Measurements from ENCODE around the gene TMEM69. TPM values are rescaled to one million over a fixed set of nuclear protein-coding genes. Genes with fewer than 3 reads are reported as not detected.
"Not testable (repeated sequence)": the region's sequence is repeated elsewhere in the genome, so short reads cannot be mapped to it uniquely, and the experiment has no call there.

Gene TMEM69
- total RNA-seq, 6 donors from 2014 or later = 2.7 to 28.3 (median 14.9) TPM

DNA sequence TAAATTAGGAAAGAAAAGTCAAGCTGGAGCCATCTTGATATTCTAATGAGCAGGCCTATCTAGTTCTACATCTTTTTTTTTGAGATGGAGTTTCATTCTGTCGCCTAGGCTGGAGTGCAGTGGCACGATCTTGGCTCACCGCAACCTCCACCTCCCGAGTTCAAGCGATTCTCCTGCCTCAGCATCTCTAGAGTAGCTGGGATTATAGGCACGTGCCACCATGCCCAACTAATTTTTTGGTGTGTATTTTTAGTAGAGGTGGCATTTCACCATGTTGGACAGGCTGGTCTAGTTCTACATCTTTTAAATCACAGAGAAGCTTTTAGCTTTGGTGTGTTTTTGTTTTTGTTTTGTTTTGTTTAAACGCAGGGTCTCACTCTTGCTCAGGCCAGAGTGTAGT is 6.8 kb downstream of the TMEM69 start:
- Histone ChIP-seq H3K27ac (no peak overlapping the region), H3K4me1 (peaks cover 0 to 6% (median 2%) of the 10 kb centered on the region in 4 donors), H3K36me3 (peaks cover 7 to 70% (median 31%) of the 10 kb centered on the region in 4 donors), H3K9me3 (no peaks in the 10 kb centered on the region), H3K4me3 (no peak overlapping the region), H3K27me3 (no peaks in the 10 kb centered on the region)
- DNase-seq (no peak), ATAC-seq (ENCODE audit: low FRiP score in 2 of 2) (no peak)
- 90 to 95% methylated on average over 7 of the region's 7 CpGs for WGBS, 2 donors
- TF ChIP-seq POLR2A (IDR thresholded peaks at IDR 0.05) (no peak), EP300 (IDR thresholded peaks at IDR 0.05) (no peak), POLR2AphosphoS5 (IDR thresholded peaks at IDR 0.05) (no peak)
- TF ChIP-seq, protein P1, sequence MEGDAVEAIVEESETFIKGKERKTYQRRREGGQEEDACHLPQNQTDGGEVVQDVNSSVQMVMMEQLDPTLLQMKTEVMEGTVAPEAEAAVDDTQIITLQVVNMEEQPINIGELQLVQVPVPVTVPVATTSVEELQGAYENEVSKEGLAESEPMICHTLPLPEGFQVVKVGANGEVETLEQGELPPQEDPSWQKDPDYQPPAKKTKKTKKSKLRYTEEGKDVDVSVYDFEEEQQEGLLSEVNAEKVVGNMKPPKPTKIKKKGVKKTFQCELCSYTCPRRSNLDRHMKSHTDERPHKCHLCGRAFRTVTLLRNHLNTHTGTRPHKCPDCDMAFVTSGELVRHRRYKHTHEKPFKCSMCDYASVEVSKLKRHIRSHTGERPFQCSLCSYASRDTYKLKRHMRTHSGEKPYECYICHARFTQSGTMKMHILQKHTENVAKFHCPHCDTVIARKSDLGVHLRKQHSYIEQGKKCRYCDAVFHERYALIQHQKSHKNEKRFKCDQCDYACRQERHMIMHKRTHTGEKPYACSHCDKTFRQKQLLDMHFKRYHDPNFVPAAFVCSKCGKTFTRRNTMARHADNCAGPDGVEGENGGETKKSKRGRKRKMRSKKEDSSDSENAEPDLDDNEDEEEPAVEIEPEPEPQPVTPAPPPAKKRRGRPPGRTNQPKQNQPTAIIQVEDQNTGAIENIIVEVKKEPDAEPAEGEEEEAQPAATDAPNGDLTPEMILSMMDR (IDR thresholded peaks at IDR 0.05) = no peak

DNA sequence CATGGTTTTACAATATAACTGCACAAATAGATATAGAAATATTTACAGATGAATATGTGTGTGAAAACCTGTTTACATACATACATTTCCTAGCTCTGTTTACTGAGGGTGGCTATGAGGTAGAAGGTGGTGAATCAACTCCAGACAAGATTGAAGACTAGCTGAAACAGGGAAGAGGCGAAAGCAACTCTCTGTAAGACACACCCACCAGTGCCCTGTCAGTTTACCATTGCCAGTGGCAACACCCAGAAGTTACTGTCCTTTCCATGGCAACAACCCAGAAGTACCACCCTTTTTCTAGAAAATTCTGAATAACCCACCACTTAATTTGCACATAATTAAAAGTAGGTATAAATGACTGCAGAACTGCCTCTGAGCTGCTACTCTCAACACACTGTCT is 16.7 kb downstream of the TMEM69 start:
- Histone ChIP-seq H3K4me3 (no peak overlapping the region), H3K27ac (no peak overlapping the region), H3K9me3 (no peaks in the 10 kb centered on the region), H3K27me3 (no peaks in the 10 kb centered on the region), H3K36me3 (peaks cover 0 to 16% (median 7%) of the 10 kb centered on the region in 4 donors), H3K4me1 (no peaks in the 10 kb centered on the region)
- no peak for ATAC-seq (ENCODE audit: low FRiP score in 2 of 2)
- no peak for DNase-seq
- no peak for TF ChIP-seq EP300 (IDR thresholded peaks at IDR 0.05)
- TF ChIP-seq, protein P1 (IDR thresholded peaks at IDR 0.05) = no peak
- no peak for TF ChIP-seq POLR2A (IDR thresholded peaks at IDR 0.05)
- no peak for TF ChIP-seq POLR2AphosphoS5 (IDR thresholded peaks at IDR 0.05)
- 90 to 100% methylated on average over 1 of the region's 1 CpG for WGBS, 2 donors

DNA sequence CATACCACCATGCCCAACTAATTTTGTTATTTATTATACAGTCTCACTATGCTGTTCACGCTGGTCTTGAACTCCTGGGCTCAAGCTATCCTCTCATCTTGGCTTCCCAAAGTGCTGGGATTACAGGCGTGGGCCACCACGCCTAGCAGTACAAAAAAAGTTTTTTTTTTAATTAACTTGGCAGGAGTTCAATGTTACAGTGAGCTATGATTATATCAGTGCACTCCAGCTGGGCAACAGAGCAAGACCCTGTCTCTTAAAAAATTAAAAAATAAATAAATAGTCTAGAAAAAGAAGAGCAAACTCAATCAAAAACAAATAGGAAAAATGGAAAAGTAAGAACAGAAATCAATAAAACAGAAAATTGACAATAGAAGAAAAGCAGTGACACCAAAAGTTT is 25.7 kb downstream of the TMEM69 start:
- no peak for DNase-seq
- no peak overlapping the region for H3K4me3 ChIP-seq
- no peak for ATAC-seq (ENCODE audit: low FRiP score in 2 of 2)
- H3K27me3 ChIP-seq = no peaks in the 10 kb centered on the region
- H3K27ac ChIP-seq = no peak overlapping the region
- no peaks in the 10 kb centered on the region for H3K9me3 ChIP-seq
- no peaks in the 10 kb centered on the region for H3K4me1 ChIP-seq
- WGBS, 2 donors = 90 to 96% methylated on average over 3 of the region's 3 CpGs
- peaks cover 0 to 43% (median 11%) of the 10 kb centered on the region in 4 donors for H3K36me3 ChIP-seq
- TF ChIP-seq POLR2A (IDR thresholded peaks at IDR 0.05) (no peak), POLR2AphosphoS5 (IDR thresholded peaks at IDR 0.05) (no peak), EP300 (IDR thresholded peaks at IDR 0.05) (no peak)
- TF ChIP-seq, protein P1 (IDR thresholded peaks at IDR 0.05) = no peak

DNA sequence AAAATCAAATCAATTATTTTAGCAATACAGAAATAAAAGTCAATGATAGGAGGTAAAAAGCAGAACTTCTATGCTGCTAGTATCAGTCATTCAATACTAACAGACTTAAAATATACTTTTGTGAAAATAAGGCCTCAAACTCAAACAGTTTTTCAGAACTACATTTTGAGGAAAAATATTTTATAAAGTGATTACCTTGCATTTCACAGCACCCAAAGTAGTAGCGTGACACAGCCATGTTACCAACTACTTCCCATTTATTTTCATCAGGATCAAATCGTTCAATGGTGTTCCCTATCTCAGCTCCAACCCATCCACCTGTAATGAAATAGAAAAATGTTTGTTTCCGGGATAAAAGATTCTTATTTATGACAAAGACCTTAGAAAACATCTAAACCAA is 28.7 kb downstream of the TMEM69 start:
- Histone ChIP-seq H3K27ac (no peak overlapping the region), H3K4me3 (no peak overlapping the region), H3K4me1 (no peaks in the 10 kb centered on the region), H3K9me3 (no peaks in the 10 kb centered on the region), H3K27me3 (no peaks in the 10 kb centered on the region), H3K36me3 (peaks cover 0 to 35% (median 8%) of the 10 kb centered on the region in 4 donors)
- no peak for DNase-seq
- TF ChIP-seq EP300 (IDR thresholded peaks at IDR 0.05) (no peak), POLR2AphosphoS5 (IDR thresholded peaks at IDR 0.05) (no peak), POLR2A (IDR thresholded peaks at IDR 0.05) (no peak)
- TF ChIP-seq, protein P1 (IDR thresholded peaks at IDR 0.05) = no peak
- WGBS, 2 donors = 89 to 96% methylated on average over 3 of the region's 3 CpGs
- no peak for ATAC-seq (ENCODE audit: low FRiP score in 2 of 2)

DNA sequence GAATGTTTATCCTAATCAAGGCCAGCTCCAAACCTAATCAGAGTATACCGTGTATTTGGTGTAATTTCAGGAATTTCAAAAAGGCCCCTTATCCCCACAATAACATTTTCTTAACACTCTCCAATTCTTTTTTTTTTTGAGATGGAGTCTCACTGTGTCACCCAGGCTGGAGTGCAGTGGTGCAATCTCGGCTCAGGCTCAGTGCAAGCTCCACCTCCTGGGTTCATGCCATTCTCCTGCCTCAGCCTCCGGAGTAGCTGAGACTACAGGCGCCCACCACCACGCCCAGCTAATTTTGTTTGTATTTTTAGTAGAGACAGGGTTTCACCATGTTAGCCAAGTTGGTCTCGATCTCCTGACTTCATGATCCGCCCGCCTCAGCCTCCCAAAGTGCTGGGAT is 29.4 kb downstream of the TMEM69 start:
- H3K27ac ChIP-seq; ATAC-seq (ENCODE audit: low FRiP score in 2 of 2); H3K27me3 ChIP-seq; H3K9me3 ChIP-seq; H3K4me1 ChIP-seq; H3K4me3 ChIP-seq: not testable (repeated sequence)
- 83 to 84% methylated on average over 8 of the region's 8 CpGs for WGBS, 2 donors
- DNase-seq = peak in 1 of 2 donors; percentile 30
- peaks cover 0 to 35% (median 5%) of the 10 kb centered on the region in 4 donors for H3K36me3 ChIP-seq

Measured in upper lobe of left lung (tissue), 6 donors.